T-helper 9 cell (primary cell): ENCODE results near the gene SNX18.
"Not testable (repeated sequence)": the region's sequence is repeated elsewhere in the genome, so short reads cannot be mapped to it uniquely, and the experiment has no call there.

Experiments
- DNase-seq: peaks from one replicate; pipeline ENCODE4 v3.0.0-alpha.2; 2020

The SNX18 gene

DNA sequence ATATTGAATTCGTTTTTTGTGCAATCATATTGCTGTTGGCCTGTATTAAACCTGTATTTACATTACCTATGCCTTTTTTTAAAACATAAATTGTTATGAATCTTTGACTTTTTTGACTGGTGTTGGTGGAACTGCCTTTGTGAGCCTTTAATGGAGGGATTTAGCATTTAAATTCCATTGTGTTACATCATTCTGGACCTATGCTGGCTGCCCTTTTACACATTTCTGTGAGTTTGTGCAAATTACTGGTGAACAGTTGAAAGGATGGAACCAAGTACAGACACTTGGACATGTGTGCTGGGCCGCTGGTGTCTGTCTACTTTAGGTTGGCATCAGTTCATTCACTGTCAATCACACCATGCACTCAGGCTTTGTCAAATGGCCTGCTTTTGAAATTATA lies 3.4 kb downstream of the SNX18 start:
- DNase-seq: no peak

- DNase-seq: no peak
These were observed 4.4 kb downstream of the SNX18 start for GRCh38 chr5:54521856-54522479.

DNA sequence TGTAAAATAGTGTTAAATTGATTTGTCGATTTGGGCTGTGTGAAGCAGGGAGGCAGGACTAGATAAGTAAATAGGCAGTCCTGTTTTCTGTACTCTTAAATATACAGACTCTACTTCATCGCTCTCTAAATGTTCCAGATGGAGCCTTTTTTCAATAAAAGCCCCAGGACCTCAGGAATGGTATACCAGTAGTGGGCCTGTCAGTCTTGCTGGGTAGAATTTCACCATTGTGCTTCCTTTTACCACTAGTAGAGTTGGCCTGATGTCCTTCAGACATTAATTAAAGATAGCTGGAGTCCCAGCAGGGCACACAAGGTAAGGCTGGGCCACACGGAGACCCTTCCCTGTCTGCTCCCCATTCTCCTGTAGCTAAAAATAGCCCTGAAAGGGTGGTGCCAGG lies 6.0 kb downstream of the SNX18 start:
- no peak for DNase-seq

DNA sequence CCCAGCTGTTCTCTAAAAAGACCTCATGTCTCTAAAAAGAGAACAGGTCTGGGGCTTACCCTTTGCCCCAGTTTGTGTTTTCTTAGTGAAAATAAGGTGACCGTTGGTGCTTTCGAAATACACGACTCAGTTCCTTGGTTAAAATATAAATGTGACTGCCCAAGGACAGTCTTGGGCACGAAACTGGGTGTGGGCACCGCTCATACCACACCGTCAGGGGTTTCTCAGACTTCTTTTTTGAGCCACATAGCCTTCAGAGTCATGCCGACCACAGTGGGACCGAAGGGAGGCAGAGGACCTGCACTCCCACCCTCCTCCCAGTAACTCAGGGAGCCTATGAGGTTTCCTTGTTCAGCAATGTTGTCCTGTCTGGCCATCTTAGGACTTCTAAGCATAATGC lies 6.5 kb downstream of the SNX18 start:
- no peak for DNase-seq

- DNase-seq: no peak
These were observed 7.1 kb downstream of the SNX18 start for GRCh38 chr5:54524704-54525103.

- DNase-seq: no peak
These were observed 7.7 kb downstream of the SNX18 start for GRCh38 chr5:54525261-54525660.

DNA sequence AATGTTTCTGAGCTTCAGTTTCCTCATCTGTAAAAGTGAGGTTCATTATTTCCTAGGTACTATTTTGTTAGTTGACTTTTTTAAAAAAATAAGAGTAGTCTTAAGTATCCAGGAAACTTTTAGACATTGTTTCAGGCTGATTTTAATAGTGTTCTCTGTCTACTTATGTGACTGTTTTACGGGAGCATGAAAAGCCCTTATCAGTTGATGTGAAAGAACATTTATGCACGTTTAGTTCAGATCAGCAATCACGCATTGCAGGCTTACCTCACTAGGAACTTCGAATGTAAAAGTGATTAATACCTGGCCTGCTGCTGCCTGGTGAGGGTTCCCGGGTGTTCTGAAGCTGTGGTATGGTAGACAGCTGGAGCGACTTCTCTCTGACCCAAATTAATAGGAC lies 8.1 kb downstream of the SNX18 start:
- no peak for DNase-seq

DNA sequence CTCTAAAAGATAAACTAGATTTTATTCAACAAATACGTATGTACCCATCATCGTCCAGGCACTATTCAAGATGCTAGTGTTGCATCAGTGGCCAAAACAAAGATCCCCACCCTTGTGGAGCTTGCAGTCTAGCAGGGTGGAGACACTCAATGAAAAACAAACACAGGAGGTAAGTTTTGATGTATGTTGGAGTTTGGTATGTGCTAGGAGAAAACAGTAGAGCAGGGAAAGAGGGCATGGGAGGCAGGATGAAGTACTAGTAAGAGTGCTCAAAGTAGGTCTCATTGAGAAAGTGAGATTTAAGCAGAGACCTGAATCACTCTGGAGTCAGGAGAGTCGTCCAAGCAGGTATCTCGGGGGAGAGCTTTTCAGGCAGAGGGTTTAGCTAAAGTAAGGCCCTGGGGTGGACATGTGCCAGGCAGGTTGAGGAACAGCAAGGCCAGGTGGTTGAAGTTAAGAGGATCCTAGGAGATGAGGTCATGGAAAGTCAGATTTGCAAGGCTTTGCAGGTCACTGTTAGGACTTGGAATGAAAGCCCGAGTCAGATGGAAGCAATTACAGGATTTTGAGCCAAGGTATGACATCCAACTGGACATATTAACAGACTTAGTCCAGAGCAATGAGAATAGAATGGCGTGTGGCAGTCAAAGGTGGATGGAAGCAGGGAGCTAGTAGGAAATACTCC lies 9.2 kb downstream of the SNX18 start:
- no peak for DNase-seq

GRCh38 chr5:54528633-54529209 lies 11.2 kb downstream of the SNX18 start:
- DNase-seq: no peak

DNA sequence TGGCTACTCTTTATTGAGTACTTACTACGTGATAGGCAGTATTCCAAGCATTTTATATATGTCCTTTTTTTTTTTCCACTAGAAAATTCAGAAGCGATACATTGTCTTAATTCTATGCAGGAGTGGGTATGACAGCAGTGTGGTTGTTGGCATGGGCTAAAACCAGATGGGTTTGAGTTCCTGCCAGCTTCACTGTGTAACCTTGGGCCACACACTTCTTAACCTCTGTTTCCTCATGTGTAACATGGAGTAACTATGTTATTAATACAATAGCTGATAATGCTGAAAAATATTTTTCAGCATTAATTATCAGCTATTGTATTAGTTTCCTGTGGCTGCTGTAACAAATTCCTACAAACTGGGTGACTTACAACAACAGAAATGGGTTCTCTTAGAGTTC lies 12.0 kb downstream of the SNX18 start:
- DNase-seq: no peak

- DNase-seq: no peak
These were observed 14.0 kb downstream of the SNX18 start for GRCh38 chr5:54531546-54531945.

DNA sequence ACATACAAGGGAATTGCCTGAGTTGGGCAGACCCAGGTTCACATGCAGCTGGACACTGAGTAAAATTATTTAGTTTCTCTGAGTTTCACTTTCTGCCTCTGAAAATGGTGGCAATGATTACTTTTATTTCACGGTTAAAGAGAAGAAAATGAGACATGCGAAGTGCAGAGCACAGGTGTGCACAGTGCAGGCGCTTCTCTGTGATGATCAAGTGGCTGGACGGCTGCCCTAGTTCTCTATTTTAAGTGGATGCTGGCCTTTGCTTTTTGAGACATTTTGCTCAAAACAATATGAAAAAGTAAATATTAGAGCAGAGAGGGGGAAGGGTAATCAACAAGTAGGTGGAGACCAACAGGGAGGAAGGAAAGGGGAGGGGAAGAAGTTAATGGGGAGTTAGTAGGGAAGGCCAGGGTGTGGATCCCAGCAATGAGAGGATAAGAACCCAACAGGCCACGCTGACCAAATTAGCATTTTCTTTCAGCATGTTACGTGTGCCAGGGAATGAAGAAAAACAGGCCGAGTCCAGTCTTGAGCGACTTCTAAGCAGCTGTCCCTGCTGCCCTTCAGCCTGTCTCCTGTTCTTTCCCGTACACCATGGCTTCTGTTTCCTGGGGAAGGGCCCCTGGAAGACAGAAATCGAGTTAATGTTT lies 16.1 kb downstream of the SNX18 start:
- DNase-seq: no peak

DNA sequence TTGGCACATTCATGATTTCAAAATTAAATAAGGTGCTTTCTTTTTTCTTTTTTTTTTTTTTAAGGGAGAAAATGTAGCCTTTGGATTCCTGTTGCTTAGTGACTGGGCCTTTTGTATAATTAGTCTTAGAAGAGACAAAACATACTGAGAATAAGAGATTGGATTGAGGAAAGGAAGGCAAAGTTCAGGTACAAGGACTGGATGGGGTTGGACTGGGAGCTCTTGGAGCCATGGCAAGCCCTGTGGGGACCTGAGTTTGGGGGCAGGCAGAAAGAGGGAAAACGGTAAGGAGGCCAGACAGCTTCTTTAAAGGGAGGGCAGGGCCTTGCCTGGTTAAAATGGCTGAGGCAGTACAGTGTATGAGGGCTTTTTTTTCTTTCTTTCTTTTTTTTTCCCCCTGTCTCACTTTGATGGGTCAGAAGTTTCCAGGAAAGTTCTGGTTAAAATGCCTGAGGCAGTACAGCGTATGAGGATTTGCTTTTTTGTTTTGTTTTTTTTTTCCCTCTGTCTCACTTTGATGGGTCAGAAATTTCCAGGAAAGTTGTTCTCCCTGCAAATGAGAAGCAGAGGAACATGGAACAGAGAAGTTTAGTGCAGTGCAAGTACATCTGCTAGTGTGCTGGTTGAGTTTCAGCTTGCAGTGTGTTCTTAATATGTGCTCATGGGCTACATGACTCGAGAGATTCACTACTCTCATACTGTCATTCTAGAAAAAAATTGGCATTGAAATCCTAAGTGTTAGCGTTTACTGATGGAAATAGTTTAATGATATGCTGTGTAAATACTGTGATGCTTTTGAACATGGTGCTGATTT lies 16.8 kb downstream of the SNX18 start:
- no peak for DNase-seq

- DNase-seq: no peak
These were observed 17.7 kb downstream of the SNX18 start for GRCh38 chr5:54535149-54535844.

DNA sequence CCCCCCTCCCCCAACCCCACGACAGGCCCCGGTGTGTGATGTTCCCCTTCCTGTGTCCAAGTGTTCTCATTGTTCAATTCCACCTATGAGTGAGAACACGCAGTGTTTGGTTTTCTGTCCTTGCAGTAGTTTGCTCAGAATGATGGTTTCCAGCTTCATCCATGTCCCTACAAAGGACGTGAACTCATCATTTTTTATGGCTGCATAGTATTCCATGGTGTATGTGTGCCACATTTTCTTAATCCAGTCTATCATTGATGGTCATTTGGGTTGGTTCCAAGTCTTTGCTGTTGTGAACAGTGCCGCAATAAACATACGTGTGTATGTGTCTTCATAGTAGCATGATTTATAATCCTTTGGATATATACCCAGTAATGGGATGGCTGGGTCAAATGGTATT lies 18.8 kb downstream of the SNX18 start:
- DNase-seq: not testable (repeated sequence)

DNA sequence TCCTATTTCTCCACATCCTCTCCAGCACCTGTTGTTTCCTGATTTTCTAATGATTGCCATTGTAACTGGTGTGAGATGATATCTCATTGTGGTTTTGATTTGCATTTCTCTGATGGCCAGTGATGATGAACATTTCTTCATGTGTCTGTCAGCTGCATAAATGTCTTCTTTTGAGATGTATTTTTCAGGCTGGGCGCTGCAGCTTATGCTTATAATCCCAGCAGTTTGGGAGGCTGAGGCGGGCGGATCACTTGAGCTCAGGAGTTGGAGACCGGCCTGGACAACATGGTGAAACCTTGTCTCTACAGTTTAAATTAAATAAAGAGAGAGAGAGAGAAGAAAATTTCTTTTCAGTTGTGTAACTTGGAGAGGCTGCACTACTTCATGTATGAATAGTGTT lies 19.3 kb downstream of the SNX18 start:
- DNase-seq: not testable (repeated sequence)

GRCh38 chr5:54537725-54538124 lies 20.2 kb downstream of the SNX18 start:
- DNase-seq: no peak

DNA sequence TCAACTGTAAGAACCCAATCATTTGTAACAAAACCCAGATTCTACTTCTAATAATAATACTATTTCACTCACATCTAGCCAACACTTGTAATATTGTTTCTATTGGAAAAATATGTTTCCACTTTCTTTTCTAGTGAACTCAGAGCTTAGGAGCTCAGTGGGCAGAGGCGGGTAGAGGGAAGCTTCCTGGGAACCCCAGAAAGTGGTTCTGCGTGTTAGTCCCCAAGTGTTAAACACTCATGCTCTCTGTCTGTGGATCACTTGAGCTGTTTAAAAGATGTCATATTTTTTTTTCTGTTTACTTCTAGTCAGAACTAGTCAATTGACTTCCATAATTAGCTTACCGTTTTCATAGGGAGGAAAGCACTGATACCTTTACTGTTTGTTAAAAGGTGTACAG lies 20.6 kb downstream of the SNX18 start:
- DNase-seq: no peak

GRCh38 chr5:54539001-54539400 lies 21.4 kb downstream of the SNX18 start:
- DNase-seq: no peak

- no peak for DNase-seq
These were observed 22.7 kb downstream of the SNX18 start for GRCh38 chr5:54540286-54540685.

DNA sequence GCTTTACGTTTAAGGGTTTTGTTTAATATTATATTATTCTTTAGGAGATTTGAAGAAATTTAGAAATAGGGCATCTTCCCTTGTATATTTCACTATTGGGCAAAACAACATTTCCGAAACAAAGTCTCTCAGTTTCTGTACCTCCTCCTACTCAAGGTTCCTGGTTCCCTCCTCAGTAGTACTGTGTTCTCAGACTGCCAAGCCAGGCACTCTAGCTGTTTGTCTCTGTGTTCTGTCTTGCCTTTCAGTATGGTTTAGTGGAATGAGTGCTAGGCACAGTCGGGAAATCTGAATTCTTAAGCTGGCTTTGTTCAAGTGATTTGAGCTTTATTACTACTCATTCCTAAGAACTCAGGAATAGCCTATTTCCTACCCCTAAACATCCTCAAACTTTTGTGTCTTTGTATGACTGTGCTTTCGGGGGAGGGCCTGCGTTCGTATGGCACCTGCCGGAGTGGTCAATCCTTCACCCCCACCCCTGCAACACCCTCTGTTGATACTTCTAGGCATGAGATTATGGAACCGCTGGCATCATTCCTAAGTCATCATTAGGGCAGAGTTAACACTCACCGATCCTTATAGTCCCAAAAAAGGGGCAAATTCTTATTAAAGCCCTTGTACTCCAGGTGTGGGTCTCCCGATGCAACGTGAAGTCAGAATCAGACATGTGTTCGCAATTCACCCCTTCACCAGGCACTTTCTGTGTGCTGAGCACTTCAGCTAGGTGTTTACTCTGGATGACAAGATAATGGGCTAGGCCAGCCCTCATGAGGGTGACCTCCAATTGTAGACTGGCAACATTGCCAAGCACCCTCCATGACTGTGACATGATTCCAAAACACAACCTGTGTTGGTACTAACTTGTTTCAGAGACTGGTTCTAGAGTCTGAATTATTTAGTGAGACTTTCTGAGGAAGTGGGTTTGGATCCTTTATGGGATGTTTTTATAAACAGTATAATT lies 24.5 kb downstream of the SNX18 start:
- no peak for DNase-seq
